GM12864 (cell line): ENCODE data around the gene CSTA.
"Not testable (repeated sequence)": the region's sequence is repeated elsewhere in the genome, so short reads cannot be mapped to it uniquely, and the experiment has no call there.

Experiments used
- DNase-seq: peaks from one replicate; pipeline ENCODE4 v3.0.0-alpha.2; 2011; ENCODE audit warnings: low read depth
- H3K4me3 ChIP-seq: 2 replicates; pipeline ENCODE4 v1.5.1; 2011; ENCODE audit warnings: mild to moderate bottlenecking, low read depth, low read length, control low read depth
- TF ChIP-seq, protein P1 (sequence below): IDR thresholded peaks from 2 replicates; pipeline ENCODE4 v1.5.1; 2011; ENCODE audit warnings: low read depth, mild to moderate bottlenecking, moderate library complexity, low read length, control low read depth, inconsistent platforms; ENCODE audit errors: missing control alignments

CSTA gene

DNA sequence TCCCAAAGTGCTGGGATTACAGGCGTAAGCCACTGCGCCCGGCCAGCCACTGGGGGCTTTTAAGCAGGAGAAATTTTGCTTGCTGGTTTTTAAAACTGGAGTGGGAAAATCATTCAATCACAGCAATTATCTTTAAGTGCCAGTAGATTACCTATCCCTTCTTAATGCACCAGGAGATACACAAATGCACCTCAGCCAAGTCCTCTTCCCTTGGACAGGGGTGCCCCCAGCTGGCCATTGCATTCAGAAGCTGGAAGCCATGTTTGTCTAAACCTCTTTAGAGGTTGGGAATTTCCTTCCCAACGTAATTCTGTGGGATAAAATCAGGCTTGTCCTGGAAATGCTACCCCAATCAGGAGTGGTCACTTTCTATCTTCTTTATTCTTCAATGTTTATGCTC is 31.4 kb downstream of the CSTA start:
- TF ChIP-seq, protein P1, sequence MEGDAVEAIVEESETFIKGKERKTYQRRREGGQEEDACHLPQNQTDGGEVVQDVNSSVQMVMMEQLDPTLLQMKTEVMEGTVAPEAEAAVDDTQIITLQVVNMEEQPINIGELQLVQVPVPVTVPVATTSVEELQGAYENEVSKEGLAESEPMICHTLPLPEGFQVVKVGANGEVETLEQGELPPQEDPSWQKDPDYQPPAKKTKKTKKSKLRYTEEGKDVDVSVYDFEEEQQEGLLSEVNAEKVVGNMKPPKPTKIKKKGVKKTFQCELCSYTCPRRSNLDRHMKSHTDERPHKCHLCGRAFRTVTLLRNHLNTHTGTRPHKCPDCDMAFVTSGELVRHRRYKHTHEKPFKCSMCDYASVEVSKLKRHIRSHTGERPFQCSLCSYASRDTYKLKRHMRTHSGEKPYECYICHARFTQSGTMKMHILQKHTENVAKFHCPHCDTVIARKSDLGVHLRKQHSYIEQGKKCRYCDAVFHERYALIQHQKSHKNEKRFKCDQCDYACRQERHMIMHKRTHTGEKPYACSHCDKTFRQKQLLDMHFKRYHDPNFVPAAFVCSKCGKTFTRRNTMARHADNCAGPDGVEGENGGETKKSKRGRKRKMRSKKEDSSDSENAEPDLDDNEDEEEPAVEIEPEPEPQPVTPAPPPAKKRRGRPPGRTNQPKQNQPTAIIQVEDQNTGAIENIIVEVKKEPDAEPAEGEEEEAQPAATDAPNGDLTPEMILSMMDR: peak; percentile 57
- no peak for DNase-seq
- H3K4me3 ChIP-seq: no peak overlapping the region

DNA sequence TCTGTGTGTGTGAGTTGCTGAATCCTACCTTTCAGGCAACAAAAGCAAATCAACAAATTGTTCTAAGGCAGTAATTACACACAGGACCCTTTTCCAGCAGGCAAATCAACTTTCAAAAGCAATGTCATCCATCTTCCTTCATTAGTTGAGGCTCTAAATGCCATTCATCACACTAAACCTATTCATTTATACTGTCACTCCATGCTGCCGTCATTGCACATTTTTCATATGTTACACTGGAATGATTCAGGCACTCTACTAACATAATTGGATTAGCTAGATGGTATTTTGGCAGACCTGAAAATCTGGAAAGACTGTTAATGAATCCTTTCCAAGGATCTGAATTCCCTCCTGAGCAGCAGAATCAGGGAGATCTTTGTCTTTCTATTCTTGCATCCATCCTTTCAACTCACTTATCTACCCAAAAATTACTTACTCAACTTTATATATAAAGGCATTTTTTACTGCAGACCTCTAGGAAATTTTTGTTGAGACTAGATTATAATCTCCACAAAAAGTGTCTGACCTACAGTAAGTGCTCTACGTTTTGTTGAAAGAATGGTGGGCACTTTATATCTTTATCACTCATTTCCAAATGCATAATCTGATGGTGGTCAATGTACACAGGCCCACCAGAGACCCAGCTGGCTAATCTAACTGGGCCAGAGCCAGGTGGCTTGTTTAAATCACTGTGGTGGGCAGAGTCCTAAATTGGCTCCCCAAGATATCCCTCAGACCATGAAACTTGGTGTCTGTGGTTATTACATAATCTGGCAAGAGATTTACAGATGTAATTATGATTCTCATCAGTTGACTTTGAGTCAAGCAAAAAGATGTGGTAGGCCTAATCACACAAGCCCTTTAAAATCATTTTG is 33.0 kb downstream of the CSTA start:
- H3K4me3 ChIP-seq: no peak overlapping the region
- DNase-seq: no peak
- TF ChIP-seq, protein P1: no peak

DNA sequence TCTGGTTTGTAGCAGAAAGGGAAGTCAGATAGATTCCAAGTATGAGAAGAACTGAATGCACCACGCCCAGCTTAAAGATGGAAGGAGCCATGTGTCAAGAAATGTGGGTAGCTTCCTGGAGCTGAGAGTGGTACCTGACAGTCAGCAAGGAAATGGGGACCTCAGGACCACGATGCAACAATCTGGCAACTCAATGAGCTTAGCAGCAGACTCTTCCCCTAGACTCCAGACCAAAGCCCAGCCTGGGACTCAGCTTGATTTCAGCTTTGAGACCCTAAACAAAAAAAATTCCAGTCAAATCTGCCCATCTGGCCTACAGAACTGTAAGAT is 33.6 kb downstream of the CSTA start:
- TF ChIP-seq, protein P1: no peak
- no peak for DNase-seq
- no peak overlapping the region for H3K4me3 ChIP-seq

DNA sequence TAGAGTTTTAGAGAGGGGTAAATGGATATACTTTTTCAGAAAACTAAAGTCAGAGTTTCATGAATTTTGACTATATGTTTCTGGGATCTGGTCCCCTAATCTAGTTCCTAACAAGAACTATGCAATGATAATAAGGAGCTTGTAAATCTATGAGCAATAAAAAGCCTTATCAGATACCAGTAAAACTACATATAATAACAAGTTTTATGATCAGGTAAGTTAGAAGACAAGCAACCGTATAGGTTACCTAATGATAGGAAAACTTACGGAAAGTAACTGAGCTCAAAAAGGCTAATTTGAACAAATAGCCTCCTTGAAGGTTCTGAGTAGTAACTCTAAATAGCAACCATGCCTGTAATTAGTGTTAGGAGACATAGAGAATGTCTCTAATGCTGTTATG is 37.0 kb downstream of the CSTA start:
- TF ChIP-seq, protein P1: no peak
- H3K4me3 ChIP-seq: no peak overlapping the region
- no peak for DNase-seq

DNA sequence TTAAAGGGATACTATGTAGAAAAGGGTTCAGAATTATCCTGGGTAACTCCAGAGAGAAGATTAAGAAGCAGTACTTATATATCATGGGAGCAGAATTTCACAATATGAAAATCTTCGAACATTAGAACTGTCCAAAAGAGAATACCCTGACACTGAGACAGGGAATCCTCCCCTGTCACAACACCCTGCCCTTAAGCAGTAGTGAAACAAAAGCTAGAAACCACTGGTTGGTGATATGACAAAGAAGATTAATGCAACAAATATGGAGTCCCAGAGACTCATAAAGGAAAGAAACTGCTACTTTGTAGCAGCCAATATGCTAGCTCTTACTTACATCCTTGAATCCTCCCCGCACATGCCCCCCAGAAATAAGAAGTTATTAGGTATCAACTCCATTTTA is 39.4 kb downstream of the CSTA start:
- no peak overlapping the region for H3K4me3 ChIP-seq
- TF ChIP-seq, protein P1: no peak
- no peak for DNase-seq

DNA sequence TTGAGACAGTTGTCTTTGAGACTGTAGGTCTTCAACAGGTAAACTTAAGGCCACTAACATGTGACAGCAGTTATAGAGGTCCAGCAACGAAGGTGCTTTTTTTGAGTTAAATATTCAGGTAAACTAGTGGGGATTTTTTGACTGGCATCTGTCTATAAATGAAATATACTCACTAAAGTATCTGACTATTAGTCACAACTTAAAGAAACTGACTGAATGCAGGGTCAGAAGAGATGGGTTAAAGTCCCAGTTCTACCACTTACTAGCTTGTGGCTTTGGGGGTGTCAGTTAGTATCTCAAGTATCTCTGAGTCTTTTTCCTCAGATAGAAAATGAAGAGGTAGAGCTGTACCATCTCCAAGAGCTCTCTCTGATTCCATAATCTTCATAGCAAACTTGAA is 40.0 kb downstream of the CSTA start:
- TF ChIP-seq, protein P1: no peak
- DNase-seq: no peak
- H3K4me3 ChIP-seq: no peak overlapping the region

DNA sequence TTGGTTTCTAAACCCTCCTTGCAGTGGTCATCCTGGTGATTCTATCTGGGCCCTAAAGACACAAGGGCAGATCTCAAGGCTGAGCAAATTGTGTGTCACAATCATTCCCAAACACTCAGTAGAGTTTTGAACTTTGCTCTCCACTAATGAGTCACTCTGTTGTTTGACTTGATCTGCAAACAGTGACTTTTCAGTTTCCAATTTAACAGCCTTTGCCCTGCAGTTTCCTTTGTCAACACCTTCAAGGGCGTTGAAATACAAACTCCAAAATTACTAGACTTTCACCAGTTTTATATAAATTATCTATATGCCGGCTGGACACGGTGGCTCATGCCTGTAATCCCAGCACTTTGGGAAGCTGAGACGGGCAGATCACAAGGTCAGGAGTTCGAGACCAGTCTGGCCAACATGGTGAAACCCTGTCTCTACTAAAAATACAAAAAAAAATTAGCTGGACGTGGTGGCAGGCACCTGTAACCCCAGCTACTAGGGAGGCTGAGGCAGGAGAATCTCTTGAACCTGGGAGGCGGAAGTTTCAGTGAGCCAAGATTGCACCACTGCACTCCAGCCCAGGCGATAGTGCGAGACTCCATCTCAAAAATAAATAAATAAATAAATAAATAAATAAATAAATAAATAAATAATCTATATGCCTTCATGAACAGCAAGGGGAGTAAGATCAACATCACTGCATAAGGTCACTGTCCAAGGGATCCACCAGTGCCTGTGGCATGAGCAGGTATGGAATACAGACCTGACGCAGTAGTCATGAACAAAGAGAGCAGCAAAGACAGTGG is 40.7 kb downstream of the CSTA start:
- not testable (repeated sequence) for DNase-seq, H3K4me3 ChIP-seq
